Thymus (tissue), 11 donors: Measurements from ENCODE around the gene SNX9. TPM values are rescaled to one million over a fixed set of nuclear protein-coding genes. Genes with fewer than 3 reads are reported as not detected.
A peak's percentile ranks its signal among the peaks of the same experiment; 100 is the strongest.
"Not testable (repeated sequence)": the region's sequence is repeated elsewhere in the genome, so short reads cannot be mapped to it uniquely, and the experiment has no call there.

Experiments
- DNase-seq, 9 donors: peaks; one replicate each; pipeline ENCODE4 v3.0.0-alpha.2; 2013; ENCODE audit warnings: low spot score in 9 of 9, low read depth in 6 of 9, missing footprints in 1 of 9
- H3K27ac ChIP-seq, 2 donors: one replicate each; pipeline ENCODE4 v1.5.1; 2013; ENCODE audit warnings: control low read depth in 1 of 2, low read depth in 1 of 2, low read length in 1 of 2, mild to moderate bottlenecking in 1 of 2, moderate library complexity in 1 of 2
- H3K27me3 ChIP-seq, 2 donors: one replicate each; pipeline ENCODE4 v1.5.1; 2013; ENCODE audit warnings: low read length in 1 of 2; ENCODE audit not compliant: control insufficient read depth in 2 of 2, insufficient read depth in 1 of 2
- H3K36me3 ChIP-seq, 2 donors: one replicate each; pipeline ENCODE4 v1.5.1; 2013; ENCODE audit warnings: low read length in 1 of 2, mild to moderate bottlenecking in 1 of 2, moderate library complexity in 1 of 2; ENCODE audit not compliant: control insufficient read depth in 2 of 2, insufficient read depth in 2 of 2
- H3K4me1 ChIP-seq, 2 donors: one replicate each; pipeline ENCODE4 v1.5.1; 2013; ENCODE audit warnings: low read length in 2 of 2; ENCODE audit not compliant: control insufficient read depth in 2 of 2, insufficient read depth in 2 of 2
- H3K4me3 ChIP-seq, 2 donors: one replicate each; pipeline ENCODE4 v1.5.1; 2013; ENCODE audit warnings: low read length in 2 of 2, control low read depth in 1 of 2, mild to moderate bottlenecking in 1 of 2
- H3K9me3 ChIP-seq, 2 donors: one replicate each; pipeline ENCODE4 v1.5.1; 2013; ENCODE audit warnings: low read length in 1 of 2, mild to moderate bottlenecking in 1 of 2; ENCODE audit not compliant: control insufficient read depth in 2 of 2, insufficient read depth in 1 of 2
- WGBS: extraction: QIAGEN DNeasy Blood & Tissue Kit; methylation state at CpG from one replicate; pipeline ENCODE4 v1.1.7; 2013; 5-methylcytosine and 5-hydroxymethylcytosine counted together
- polyA plus RNA-seq: library from polyadenylated mRNA; stranded (reverse); fragments of 200-250 nt; gene quantifications from one replicate; pipeline ENCODE4 v1.2.3, GENCODE V29; 2013
- total RNA-seq: library from RNA; stranded (reverse); fragments of 120-200 nt; gene quantifications from one replicate; pipeline ENCODE4 v1.2.4, GENCODE V29; 2013
- donor health status: healthy.

The SNX9 gene
- total and polyA plus RNA-seq, 2 donors: 11.0 to 37.3 TPM

- no peak overlapping the region for H3K27ac ChIP-seq
- H3K36me3 ChIP-seq: peaks cover 7 to 9% of the 10 kb centered on the region in 2 donors
- DNase-seq: no peak
- H3K4me1 ChIP-seq: peaks cover 0 to 4% of the 10 kb centered on the region in 2 donors
- H3K9me3 ChIP-seq: peaks cover 0 to 7% of the 10 kb centered on the region in 2 donors
- H3K27me3 ChIP-seq: no peaks in the 10 kb centered on the region
- WGBS: 97% methylated on average over 14 of the region's 14 CpGs
- no peak overlapping the region for H3K4me3 ChIP-seq
Measured at GRCh38 chr6:157942351-157942750, 119.3 kb downstream of the SNX9 start.

GRCh38 chr6:157943249-157943963 lies 120.4 kb downstream of the SNX9 start:
- Histone ChIP-seq H3K27ac (no peak overlapping the region), H3K9me3 (peaks cover 0 to 7% of the 10 kb centered on the region in 2 donors), H3K4me1 (peaks cover 0 to 4% of the 10 kb centered on the region in 2 donors), H3K4me3 (no peak overlapping the region), H3K27me3 (no peaks in the 10 kb centered on the region), H3K36me3 (peaks cover 7 to 9% of the 10 kb centered on the region in 2 donors)
- 96% methylated on average over 16 of the region's 16 CpGs for WGBS
- DNase-seq: no peak

- Histone ChIP-seq H3K9me3 (peaks cover 0 to 7% of the 10 kb centered on the region in 2 donors), H3K27ac (no peak overlapping the region), H3K4me3 (no peak overlapping the region), H3K36me3 (peaks cover 7% of the 10 kb centered on the region in 2 donors), H3K4me1 (peaks cover 0 to 4% of the 10 kb centered on the region in 2 donors), H3K27me3 (no peaks in the 10 kb centered on the region)
- DNase-seq: no peak
- WGBS: 98% methylated on average over 15 of the region's 15 CpGs
Measured at GRCh38 chr6:157943964-157944283, 120.9 kb downstream of the SNX9 start.

GRCh38 chr6:157944983-157945931 lies 122.2 kb downstream of the SNX9 start:
- Histone ChIP-seq H3K27ac (no peak overlapping the region), H3K9me3 (peaks cover 0 to 7% of the 10 kb centered on the region in 2 donors), H3K27me3 (no peaks in the 10 kb centered on the region), H3K36me3 (no peaks in the 10 kb centered on the region), H3K4me1 (peaks cover 0 to 4% of the 10 kb centered on the region in 2 donors), H3K4me3 (no peak overlapping the region)
- 93% methylated on average over 14 of the region's 14 CpGs for WGBS
- DNase-seq: no peak

- Histone ChIP-seq H3K27ac (no peak overlapping the region), H3K27me3 (no peaks in the 10 kb centered on the region), H3K4me3 (no peak overlapping the region), H3K36me3 (no peaks in the 10 kb centered on the region), H3K9me3 (peaks cover 0 to 7% of the 10 kb centered on the region in 2 donors), H3K4me1 (peaks cover 0 to 4% of the 10 kb centered on the region in 2 donors)
- WGBS: 96% methylated on average over 6 of the region's 6 CpGs
- DNase-seq: no peak
Measured at GRCh38 chr6:157946053-157946617, 123.1 kb downstream of the SNX9 start.

GRCh38 chr6:157946865-157947532 lies 124.0 kb downstream of the SNX9 start:
- peaks cover 0 to 4% of the 10 kb centered on the region in 2 donors for H3K4me1 ChIP-seq
- no peak overlapping the region for H3K4me3 ChIP-seq
- peaks cover 0 to 7% of the 10 kb centered on the region in 2 donors for H3K9me3 ChIP-seq
- DNase-seq: peak in 7 of 9 donors; percentile 25 to 70 (median 42)
- no peak overlapping the region for H3K27ac ChIP-seq
- no peaks in the 10 kb centered on the region for H3K36me3 ChIP-seq
- 39% methylated on average over 5 of the region's 5 CpGs for WGBS
- H3K27me3 ChIP-seq: no peaks in the 10 kb centered on the region

- H3K27me3 ChIP-seq, H3K36me3 ChIP-seq, H3K9me3 ChIP-seq, DNase-seq, H3K27ac ChIP-seq, H3K4me3 ChIP-seq: not testable (repeated sequence)
- 83% methylated on average over 1 of the region's 1 CpG for WGBS
- peaks cover 0 to 13% of the 10 kb centered on the region in 2 donors for H3K4me1 ChIP-seq
Measured at GRCh38 chr6:157950899-157951298, 127.9 kb downstream of the SNX9 start.

GRCh38 chr6:157951828-157952227 lies 128.8 kb downstream of the SNX9 start:
- Histone ChIP-seq H3K27ac (no peak overlapping the region), H3K27me3 (no peaks in the 10 kb centered on the region), H3K4me1 (peaks cover 0 to 12% of the 10 kb centered on the region in 2 donors), H3K9me3 (peaks cover 0 to 3% of the 10 kb centered on the region in 2 donors), H3K4me3 (no peak overlapping the region), H3K36me3 (no peaks in the 10 kb centered on the region)
- 95% methylated on average over 9 of the region's 9 CpGs for WGBS
- no peak for DNase-seq
